ENCODE data around the gene PCDH17. TPM values are rescaled to one million over a fixed set of nuclear protein-coding genes. Genes with fewer than 3 reads are reported as not detected.

The PCDH17 gene
- total and polyA plus RNA-seq, 2 of the 8 experiments (the other 6 are each of a cell fraction or from before 2014, with no cell fraction given), result 0.20 to 0.60 TPM

DNA sequence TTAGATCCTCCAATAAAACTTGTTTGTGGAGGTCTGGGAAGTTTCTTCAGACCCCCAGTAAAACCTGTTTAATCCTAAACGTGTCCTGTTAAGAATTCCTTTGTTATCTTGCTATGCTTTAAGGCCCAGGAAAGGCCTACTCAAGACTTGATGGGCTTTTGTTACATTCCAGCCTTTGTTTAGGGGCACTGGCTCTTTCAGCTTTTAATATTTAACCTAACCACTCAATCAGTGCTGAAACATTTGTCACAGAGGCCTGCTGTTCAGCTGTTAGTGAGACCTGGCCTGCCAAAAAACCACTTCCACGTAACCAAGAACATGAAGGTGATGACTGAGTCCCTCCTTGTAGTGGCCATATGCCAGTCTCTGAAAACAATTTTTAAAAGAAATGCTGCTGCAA, 41.7 kb downstream of the PCDH17 start:
- Histone ChIP-seq H3K23me2 (ENCODE audit: low read depth, low read length) (no peaks in the 10 kb centered on the region), H3K4me1 (replicated peaks in 1 of 4; ENCODE audit: control insufficient read depth in 3 of 4, insufficient read depth in 4 of 4, low read length in 3 of 4) (peaks cover 0 to 5% (median 3%) of the 10 kb centered on the region in 4 experiments; a peak in 3 of 7 replicates), H3K23ac (ENCODE audit: insufficient read length) (no peak overlapping the region), H3K4me2 (ENCODE audit: insufficient read depth in 1 of 2, low read depth in 2 of 2, low read length in 2 of 2) (no peak overlapping the region), H4K20me1 (replicated peaks in 1 of 2; ENCODE audit: control insufficient read depth in 1 of 2, insufficient read depth in 2 of 2, low read length in 2 of 2) (no peaks in the 10 kb centered on the region), H3K36me3 (ENCODE audit: control insufficient read depth in 2 of 4, insufficient read depth in 4 of 4, low read length in 3 of 4) (no peaks in the 10 kb centered on the region), H2BK20ac (ENCODE audit: low read length) (no peak overlapping the region), H3K79me2 (ENCODE audit: control insufficient read depth in 1 of 2, insufficient read depth in 2 of 2, low read length in 2 of 2) (no peaks in the 10 kb centered on the region), H3K4ac (replicated peaks; ENCODE audit: insufficient read length, low read depth, low read length) (no peak overlapping the region), H3K79me1 (ENCODE audit: low read depth, low read length) (no peaks in the 10 kb centered on the region), H3K9me3 (ENCODE audit: insufficient read depth in 2 of 2, low read depth in 1 of 2, low read length in 1 of 2) (no peaks in the 10 kb centered on the region), H2BK15ac (ENCODE audit: low read length) (no peak overlapping the region), H3K27ac (ENCODE audit: low read depth, low read length) (no peak overlapping the region), H2BK5ac (ENCODE audit: low read depth, low read length) (no peak overlapping the region), H2AK5ac (ENCODE audit: low read depth, low read length) (no peak overlapping the region), H3K9ac (replicated peaks in 1 of 4; ENCODE audit: extremely low read depth in 1 of 4, low read depth in 3 of 4, low read length in 3 of 4) (no peak overlapping the region), H4K91ac (replicated peaks; ENCODE audit: insufficient read length, low read length) (no peak overlapping the region), H4K5ac (ENCODE audit: insufficient read length, low read depth, low read length) (no peak overlapping the region), H3K18ac (ENCODE audit: extremely low read depth, low read length) (no peak overlapping the region), H4K8ac (ENCODE audit: extremely low read depth, insufficient read depth, low read length) (no peak overlapping the region), H2BK120ac (replicated peaks; ENCODE audit: low read depth, low read length) (no peak overlapping the region), H2BK12ac (ENCODE audit: low read depth, low read length) (no peak overlapping the region), H3K4me3 (ENCODE audit: extremely low read depth in 1 of 4, insufficient read depth in 2 of 4, low read depth in 3 of 4, low read length in 4 of 4) (no peak overlapping the region), H2AFZ (ENCODE audit: low read length) (0 out of 2 replicates have a peak overlapping the region, but pooled peaks have one; percentile 40), H3K27me3 (replicated peaks in 1 of 4; ENCODE audit: control insufficient read depth in 3 of 4, extremely low read depth in 1 of 4, insufficient read depth in 3 of 4, low read length in 3 of 4) (no peaks in the 10 kb centered on the region), H3K14ac (ENCODE audit: insufficient read length) (no peak overlapping the region), H3K56ac (replicated peaks; ENCODE audit: insufficient read length, low read depth, low read length) (no peak overlapping the region)
- CTCF ChIA-PET (ENCODE audit: partially characterized antibody), result interaction anchor here (1.2 to 2.2 kb wide), 3 partner anchors 14 to 46 kb away, joined by 4 to 8 read pairs (median 8); partner anchors contain the start of gene PCDH17
- no peak for DNase-seq (ENCODE audit: low read depth in 1 of 2, low spot score in 2 of 2)
- no peak for FAIRE-seq
- POLR2A ChIA-PET (ENCODE audit: partially characterized antibody), result interaction anchor here (0.7 kb wide), 1 partner anchor 44 kb away, joined by 3 read pairs; no protein-coding TSS in a partner anchor
- TF ChIP-seq TEAD4 (IDR thresholded peaks at IDR 0.05; ENCODE audit: low read depth, low read length) (0 out of 2 replicates have a peak, but pooled peaks have one; percentile 8), TAF7 (optimal IDR thresholded peaks at IDR 0.05; ENCODE audit: borderline replicate concordance, low read depth, low read length) (no peak)
- WGBS, 2 experiments (ENCODE audit: extremely low coverage in 1 of 2, insufficient coverage in 1 of 2, insufficient read length in 1 of 2, insufficient replicate concordance in 2 of 2, low coverage in 1 of 2, low lambda C conversion rate in 2 of 2, missing lambda C conversion rate in 1 of 2), result 54% methylated on average over 2 of the region's 2 CpGs; no CpG with 5 or more reads in 1 of the 2 experiments

Measured in H1 (cell line).